Keratinocyte (primary cell): ENCODE measurements around the gene C11orf86. TPM values are rescaled to one million over a fixed set of nuclear protein-coding genes. Genes with fewer than 3 reads are reported as not detected.
"Not testable (repeated sequence)": the region's sequence is repeated elsewhere in the genome, so short reads cannot be mapped to it uniquely, and the experiment has no call there.

Source experiments
- DNase-seq: peaks from one replicate; pipeline ENCODE4 v3.0.0-alpha.2; 2011; ENCODE audit warnings: low read depth, missing footprints, low spot score
- FAIRE-seq: peaks from 2 replicates; lab custom pipeline; 2011; peaks lifted over from hg19 to GRCh38; lab: Jason Lieb, UNC
- H2AFZ ChIP-seq: 2 replicates; pipeline ENCODE4 v1.6.0; 2012; ENCODE audit warnings: low read length, control low read depth, inconsistent platforms; ENCODE audit not compliant: control insufficient read depth
- H3K27ac ChIP-seq: 2 replicates; pipeline ENCODE4 v1.5.1; 2011; ENCODE audit warnings: low read length; ENCODE audit not compliant: control insufficient read depth, insufficient read depth
- H3K27me3 ChIP-seq: 3 replicates; pipeline ENCODE4 v1.6.0; 2011; ENCODE audit warnings: low read length; ENCODE audit not compliant: control insufficient read depth, insufficient read depth; ENCODE audit errors: extremely low read depth
- H3K36me3 ChIP-seq, 2 experiments: 2 replicates in 1 of 2; 3 replicates in 1 of 2; pipeline ENCODE4 v1.5.1; 2011; ENCODE audit warnings: low read length in 2 of 2, mild to moderate bottlenecking in 1 of 2; ENCODE audit not compliant: control insufficient read depth in 2 of 2, insufficient read depth in 2 of 2; ENCODE audit errors: extremely low read depth in 1 of 2
- H3K4me1 ChIP-seq: 3 replicates; pipeline ENCODE4 v1.5.1; 2011; ENCODE audit warnings: low read length; ENCODE audit not compliant: control insufficient read depth, insufficient read depth; ENCODE audit errors: extremely low read depth
- H3K4me2 ChIP-seq: 3 replicates; pipeline ENCODE4 v1.6.0; 2011; ENCODE audit warnings: low read depth, low read length; ENCODE audit not compliant: control insufficient read depth, insufficient read depth; ENCODE audit errors: extremely low read depth
- H3K4me3 ChIP-seq, 3 experiments: fragments of 200-600 bp in 1 of 3; sonication (generic) in 1 of 3; 2 replicates in 2 of 3; 3 replicates in 1 of 3; pipeline ENCODE4 v1.5.1; 2011 to 2016; ENCODE audit warnings: low read length in 3 of 3, mild to moderate bottlenecking in 3 of 3, control low read depth in 2 of 3, inconsistent platforms in 1 of 3, low read depth in 1 of 3, mixed read lengths in 1 of 3, mixed run types in 1 of 3, moderate library complexity in 1 of 3; ENCODE audit not compliant: control insufficient read depth in 2 of 3, insufficient read depth in 2 of 3; ENCODE audit errors: extremely low read depth in 1 of 3
- H3K79me2 ChIP-seq: 2 replicates; pipeline ENCODE4 v1.6.0; 2012; ENCODE audit warnings: low read length; ENCODE audit not compliant: control insufficient read depth, insufficient read depth
- H3K9ac ChIP-seq: 3 replicates; pipeline ENCODE4 v1.6.0; 2011; ENCODE audit warnings: low read length; ENCODE audit not compliant: control insufficient read depth, insufficient read depth; ENCODE audit errors: extremely low read depth
- H3K9me1 ChIP-seq: 3 replicates; pipeline ENCODE4 v1.6.0; 2011; ENCODE audit warnings: low read length; ENCODE audit not compliant: control insufficient read depth, insufficient read depth; ENCODE audit errors: extremely low read depth
- H3K9me3 ChIP-seq: 2 replicates; pipeline ENCODE4 v1.5.1; 2012; ENCODE audit warnings: low read depth, low read length; ENCODE audit not compliant: control insufficient read depth
- H4K20me1 ChIP-seq: 3 replicates; pipeline ENCODE4 v1.6.0; 2011; ENCODE audit warnings: low read length; ENCODE audit not compliant: control insufficient read depth, insufficient read depth; ENCODE audit errors: extremely low read depth
- EZH2 ChIP-seq: IDR thresholded peaks from one replicate; pipeline ENCODE4 v1.6.1; 2012; ENCODE audit warnings: inconsistent platforms, mild to moderate bottlenecking, low read length, moderate library complexity
- dilution Hi-C: fragments of 300-500 bp; cut with MboI; formaldehyde crosslinking; loops from one replicate; pipeline ENCODE4 v1.7.0; 2020; ENCODE audit warnings: low sequenced_read_pairs; ENCODE audit not compliant: extremely low pct_ligation_motif_present
- polyA plus RNA-seq, 5 experiments: library from polyadenylated mRNA; depleted of rRNA in 3 of 5; stranded (reverse) in 3 of 5; stranded (forward) in 1 of 5; unstranded in 1 of 5; fragments of >200 nt; gene quantifications; 1 replicate in 1 of 5; 2 replicates in 3 of 5; 3 replicates in 1 of 5; pipeline versions ENCODE4 v1.2.1 to v1.2.3, GENCODE V29; 2011 to 2012; ENCODE audit warnings: missing spikeins in 2 of 5, low read depth in 1 of 5, low replicate concordance in 1 of 5
- TF ChIP-seq, protein P1 (sequence below), 3 experiments: IDR thresholded peaks in 1 of 3; conservative IDR thresholded peaks in 1 of 3; optimal IDR thresholded peaks in 1 of 3; 2 replicates in 2 of 3; 3 replicates in 1 of 3; pipeline versions ENCODE3 to v1.5.1; 2011; ENCODE audit warnings: low read length in 3 of 3, mild to moderate bottlenecking in 3 of 3, moderate library complexity in 2 of 3, control low read depth in 1 of 3, inconsistent platforms in 1 of 3; ENCODE audit not compliant: insufficient read depth in 2 of 3; ENCODE audit errors: extremely low read depth in 1 of 3

The C11orf86 gene
- polyA plus RNA-seq, 1 donor (not counting 4 experiments of a cell fraction or from before 2014, with no cell fraction given), result not detected

DNA sequence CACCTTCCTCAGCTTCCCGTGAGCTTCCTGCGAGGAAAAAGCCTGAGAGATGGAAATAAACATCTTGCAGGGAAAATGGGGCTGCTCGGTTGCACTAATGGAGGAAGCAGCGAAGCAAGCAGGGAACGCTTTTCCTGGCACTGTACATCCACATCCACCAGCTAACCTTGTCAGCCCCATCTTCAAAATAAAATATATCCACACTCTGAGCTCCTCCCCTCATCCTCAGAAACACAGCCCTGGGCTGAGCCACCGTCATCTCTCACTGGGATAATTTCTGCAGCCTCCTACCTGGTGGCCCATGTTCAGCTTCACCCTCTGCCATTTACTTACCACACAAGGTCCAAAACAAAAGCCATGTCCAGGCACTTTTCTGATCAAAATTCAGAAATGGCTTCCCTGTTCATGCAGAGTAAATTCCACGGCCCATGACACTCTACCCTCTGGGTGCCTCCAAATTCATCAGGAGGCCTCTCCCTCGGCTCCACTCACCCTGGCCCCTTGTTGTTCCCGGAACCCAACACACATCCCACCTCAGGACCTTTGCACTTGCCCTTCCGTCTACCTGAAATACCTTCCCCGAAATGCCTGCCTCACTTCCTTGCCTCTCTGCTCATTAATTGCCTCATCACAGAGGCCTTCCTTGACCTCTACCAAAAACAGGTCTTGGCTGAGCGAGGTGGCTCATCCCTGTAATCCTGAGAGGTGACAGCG is 13.0 kb downstream of the C11orf86 start:
- H3K9me3 ChIP-seq, result no peaks in the 10 kb centered on the region
- H2AFZ ChIP-seq, result no peak overlapping the region
- H4K20me1 ChIP-seq, result no peaks in the 10 kb centered on the region
- no peaks in the 10 kb centered on the region for H3K36me3 ChIP-seq
- TF ChIP-seq EZH2, result no peak
- TF ChIP-seq, protein P1, sequence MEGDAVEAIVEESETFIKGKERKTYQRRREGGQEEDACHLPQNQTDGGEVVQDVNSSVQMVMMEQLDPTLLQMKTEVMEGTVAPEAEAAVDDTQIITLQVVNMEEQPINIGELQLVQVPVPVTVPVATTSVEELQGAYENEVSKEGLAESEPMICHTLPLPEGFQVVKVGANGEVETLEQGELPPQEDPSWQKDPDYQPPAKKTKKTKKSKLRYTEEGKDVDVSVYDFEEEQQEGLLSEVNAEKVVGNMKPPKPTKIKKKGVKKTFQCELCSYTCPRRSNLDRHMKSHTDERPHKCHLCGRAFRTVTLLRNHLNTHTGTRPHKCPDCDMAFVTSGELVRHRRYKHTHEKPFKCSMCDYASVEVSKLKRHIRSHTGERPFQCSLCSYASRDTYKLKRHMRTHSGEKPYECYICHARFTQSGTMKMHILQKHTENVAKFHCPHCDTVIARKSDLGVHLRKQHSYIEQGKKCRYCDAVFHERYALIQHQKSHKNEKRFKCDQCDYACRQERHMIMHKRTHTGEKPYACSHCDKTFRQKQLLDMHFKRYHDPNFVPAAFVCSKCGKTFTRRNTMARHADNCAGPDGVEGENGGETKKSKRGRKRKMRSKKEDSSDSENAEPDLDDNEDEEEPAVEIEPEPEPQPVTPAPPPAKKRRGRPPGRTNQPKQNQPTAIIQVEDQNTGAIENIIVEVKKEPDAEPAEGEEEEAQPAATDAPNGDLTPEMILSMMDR (optimal IDR thresholded peaks at IDR 0.05 in 1 of 3, IDR thresholded peaks at IDR 0.05 in 1 of 3, conservative IDR thresholded peaks at IDR 0.05 in 1 of 3; ENCODE audit: extremely low read depth in 1 of 3, insufficient read depth in 2 of 3, low read length in 3 of 3), result no peak
- H3K4me2 ChIP-seq, result no peak overlapping the region
- peaks cover 10% of the 10 kb centered on the region for H3K4me1 ChIP-seq
- H3K4me3 ChIP-seq, result no peak overlapping the region
- H3K27me3 ChIP-seq, result no peaks in the 10 kb centered on the region
- H3K79me2 ChIP-seq, result no peaks in the 10 kb centered on the region
- no peak overlapping the region for H3K27ac ChIP-seq
- H3K9ac ChIP-seq, result no peak overlapping the region
- DNase-seq (no peak), FAIRE-seq (no peak)
- no peaks in the 10 kb centered on the region for H3K9me1 ChIP-seq
- dilution Hi-C loops, result no loop called here

DNA sequence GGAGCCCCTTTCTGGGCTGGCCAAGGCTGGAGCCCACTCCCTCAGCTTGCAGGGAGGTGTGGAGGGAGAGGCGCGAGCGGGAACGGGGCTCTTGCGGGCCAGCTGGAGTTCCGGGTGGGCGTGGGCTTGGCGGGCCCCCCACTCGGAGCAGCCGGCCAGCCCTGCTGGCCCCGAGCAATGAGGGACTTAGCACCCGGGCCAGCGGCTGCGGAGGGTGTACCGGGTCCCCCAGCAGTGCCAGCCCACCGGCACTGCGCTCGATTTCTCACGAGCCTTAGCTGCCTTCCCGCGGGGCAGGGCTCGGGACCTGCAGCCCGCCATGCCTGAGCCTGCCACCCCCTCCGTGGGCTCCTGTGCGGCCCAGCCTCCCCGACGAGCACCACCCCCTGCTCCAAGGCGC is 13.6 kb downstream of the C11orf86 start:
- H3K4me2 ChIP-seq, dilution Hi-C loops, H3K4me1 ChIP-seq, H3K27me3 ChIP-seq, H4K20me1 ChIP-seq, H3K4me3 ChIP-seq, H3K27ac ChIP-seq, H3K9me3 ChIP-seq, H3K9ac ChIP-seq, FAIRE-seq, DNase-seq, H2AFZ ChIP-seq, H3K9me1 ChIP-seq, H3K36me3 ChIP-seq, H3K79me2 ChIP-seq: not testable (repeated sequence)

- H3K36me3 ChIP-seq, dilution Hi-C loops: not testable (repeated sequence)
Observed at GRCh38 chr11:66989360-66989759, 14.3 kb downstream of the C11orf86 start.

More at GRCh38 chr11:66989360-66989759, 14.3 kb downstream of the C11orf86 start:
- H3K9me1 ChIP-seq, H4K20me1 ChIP-seq, DNase-seq, H3K79me2 ChIP-seq, H3K4me2 ChIP-seq, H2AFZ ChIP-seq, H3K27ac ChIP-seq, H3K9ac ChIP-seq, FAIRE-seq, H3K27me3 ChIP-seq, H3K9me3 ChIP-seq, H3K4me1 ChIP-seq, H3K4me3 ChIP-seq: not testable (repeated sequence)
